Measurements from ENCODE around the gene ALK. TPM values are rescaled to one million over a fixed set of nuclear protein-coding genes. Genes with fewer than 3 reads are reported as not detected.
A peak's percentile ranks its signal among the peaks of the same experiment; 100 is the strongest.

Gene ALK
- total RNA-seq, 6 donors from 2014 or later, result 0.17 to 2.1 (median 0.35) TPM

GRCh38 chr2:29725610-29726009 is 195.8 kb downstream of the ALK start:
- no peak overlapping the region for H3K4me3 ChIP-seq
- DNase-seq (no peak), ATAC-seq (ENCODE audit: low FRiP score in 2 of 2) (no peak)
- no peak overlapping the region for H3K27ac ChIP-seq
- H3K36me3 ChIP-seq, result no peaks in the 10 kb centered on the region
- no peak for TF ChIP-seq CTCF (IDR thresholded peaks at IDR 0.05)
- no peak for TF ChIP-seq EP300 (IDR thresholded peaks at IDR 0.05)
- H3K27me3 ChIP-seq, result no peaks in the 10 kb centered on the region
- WGBS, 2 donors, result 46 to 70% methylated on average over 2 of the region's 2 CpGs
- no peaks in the 10 kb centered on the region for H3K4me1 ChIP-seq
- no peaks in the 10 kb centered on the region for H3K9me3 ChIP-seq

- DNase-seq (no peak), ATAC-seq (ENCODE audit: low FRiP score in 2 of 2) (no peak)
- no peak overlapping the region for H3K4me3 ChIP-seq
Measured at GRCh38 chr2:29724282-29724681, 197.1 kb downstream of the ALK start.

GRCh38 chr2:29723255-29724001 is 198.0 kb downstream of the ALK start:
- no peak for TF ChIP-seq POLR2AphosphoS5 (IDR thresholded peaks at IDR 0.05)
- no peak for TF ChIP-seq CTCF (IDR thresholded peaks at IDR 0.05)
- TF ChIP-seq EP300 (IDR thresholded peaks at IDR 0.05), result no peak
- TF ChIP-seq POLR2A (IDR thresholded peaks at IDR 0.05), result no peak
- H3K9me3 ChIP-seq, result no peaks in the 10 kb centered on the region
- H3K27me3 ChIP-seq, result no peaks in the 10 kb centered on the region
- no peak for ATAC-seq (ENCODE audit: low FRiP score in 2 of 2)
- H3K27ac ChIP-seq, result no peak overlapping the region
- H3K4me3 ChIP-seq, result no peak overlapping the region
- DNase-seq, result no peak
- H3K36me3 ChIP-seq, result no peaks in the 10 kb centered on the region
- H3K4me1 ChIP-seq, result no peaks in the 10 kb centered on the region
- 51% methylated on average over 7 of the region's 7 CpGs for WGBS, 2 donors

More at GRCh38 chr2:29724282-29724681, 197.1 kb downstream of the ALK start:
- H3K9me3 ChIP-seq, result no peaks in the 10 kb centered on the region
- TF ChIP-seq EP300 (IDR thresholded peaks at IDR 0.05) (no peak), POLR2AphosphoS5 (IDR thresholded peaks at IDR 0.05) (no peak), CTCF (IDR thresholded peaks at IDR 0.05) (no peak), POLR2A (IDR thresholded peaks at IDR 0.05) (no peak)
- H3K27me3 ChIP-seq, result no peaks in the 10 kb centered on the region
- no peaks in the 10 kb centered on the region for H3K36me3 ChIP-seq
- H3K4me1 ChIP-seq, result no peaks in the 10 kb centered on the region
- no peak overlapping the region for H3K27ac ChIP-seq
- WGBS, 2 donors, result 86 to 93% methylated on average over 3 of the region's 3 CpGs

- Histone ChIP-seq H3K27ac (no peak overlapping the region), H3K4me3 (no peak overlapping the region), H3K4me1 (no peaks in the 10 kb centered on the region), H3K27me3 (no peaks in the 10 kb centered on the region), H3K9me3 (no peaks in the 10 kb centered on the region), H3K36me3 (no peaks in the 10 kb centered on the region)
- 62 to 63% methylated on average over 3 of the region's 3 CpGs for WGBS, 2 donors
- DNase-seq (peak in 1 of 2 donors; percentile 15), ATAC-seq (ENCODE audit: low FRiP score in 2 of 2) (no peak)
- TF ChIP-seq POLR2AphosphoS5 (IDR thresholded peaks at IDR 0.05) (no peak), CTCF (IDR thresholded peaks at IDR 0.05) (no peak), EP300 (IDR thresholded peaks at IDR 0.05) (no peak), POLR2A (IDR thresholded peaks at IDR 0.05) (no peak)
Measured at GRCh38 chr2:29719639-29720038, 201.7 kb downstream of the ALK start.
